ENCODE measurements around the gene SKIDA1. TPM values are rescaled to one million over a fixed set of nuclear protein-coding genes. Genes with fewer than 3 reads are reported as not detected.

SKIDA1 gene
- total RNA-seq, 1 experiment from 2014 or later, result 0.34 TPM

DNA sequence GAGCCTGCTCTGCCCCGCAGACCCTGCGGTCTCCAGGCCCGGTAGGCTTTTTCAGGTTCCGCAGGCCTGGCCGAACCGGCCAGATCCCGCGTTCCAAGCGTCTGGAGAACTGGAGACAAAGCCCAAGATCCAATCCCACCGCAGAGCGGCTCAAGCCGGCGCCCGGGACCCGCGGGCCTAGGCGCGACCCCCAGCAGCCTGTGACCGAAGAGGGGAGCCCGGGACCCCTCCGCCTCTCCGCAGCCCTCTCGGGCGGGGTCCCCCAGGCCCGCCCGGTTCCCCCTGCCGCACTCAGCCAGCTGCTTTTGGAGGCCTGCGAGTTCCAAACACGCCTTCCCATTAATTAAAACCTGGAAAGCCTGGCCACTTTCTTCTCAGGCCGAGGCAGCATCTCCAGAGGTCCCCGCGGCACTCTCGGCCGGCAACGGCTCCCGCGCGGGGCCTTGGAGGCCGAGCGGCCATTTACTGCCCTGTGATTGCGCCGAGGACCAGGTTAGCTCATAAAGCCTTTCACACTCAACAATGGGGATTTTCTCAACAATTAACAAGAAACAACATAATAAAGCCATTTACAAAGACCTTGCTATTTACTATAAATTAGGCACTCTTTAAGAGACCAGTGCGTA lies 16.7 kb downstream of the SKIDA1 start:
- Histone ChIP-seq H3K4me1 (ENCODE audit: control insufficient read depth in 1 of 2, insufficient read depth in 2 of 2, low read length in 2 of 2) (no peaks in the 10 kb centered on the region), H3K79me2 (ENCODE audit: insufficient read depth, low read length) (no peaks in the 10 kb centered on the region), H2AFZ (ENCODE audit: low read depth, low read length, poor library complexity, severe bottlenecking) (no peak overlapping the region), H3K9me3 (ENCODE audit: control insufficient read depth in 1 of 2, insufficient read depth in 1 of 2, low read depth in 1 of 2, low read length in 2 of 2) (no peaks in the 10 kb centered on the region), H3K9ac (ENCODE audit: low read length) (no peak overlapping the region), H3K4me3 (replicated peaks in 1 of 2; ENCODE audit: low read depth in 1 of 2, low read length in 2 of 2) (no peak overlapping the region), H3K9me2 (ENCODE audit: insufficient read depth) (no peaks in the 10 kb centered on the region), H3K27me3 (ENCODE audit: insufficient read depth, low read length) (no peaks in the 10 kb centered on the region), H4K20me1 (ENCODE audit: insufficient read depth) (no peaks in the 10 kb centered on the region), H3K36me3 (ENCODE audit: control insufficient read depth in 1 of 2, insufficient read depth in 2 of 2, low read length in 2 of 2) (no peaks in the 10 kb centered on the region), H3K4me2 (ENCODE audit: low read length) (no peak overlapping the region), H3K27ac (ENCODE audit: low read depth, low read length) (no peak overlapping the region)
- CTCF ChIA-PET, result no interaction called here
- intact Hi-C loops (cut with micrococcal nuclease), result no loop called here
- RAD21 ChIA-PET (ENCODE audit: low non-redundant PET in 1 of 2, low total read pairs in 2 of 2, uncharacterized antibody in 2 of 2, unreplicated experiment in 2 of 2), result no interaction called here
- no peak for ATAC-seq
- TF ChIP-seq, protein P1, sequence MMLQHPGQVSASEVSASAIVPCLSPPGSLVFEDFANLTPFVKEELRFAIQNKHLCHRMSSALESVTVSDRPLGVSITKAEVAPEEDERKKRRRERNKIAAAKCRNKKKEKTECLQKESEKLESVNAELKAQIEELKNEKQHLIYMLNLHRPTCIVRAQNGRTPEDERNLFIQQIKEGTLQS (IDR thresholded peaks at IDR 0.05), result no peak
- TF ChIP-seq ZFX (IDR thresholded peaks at IDR 0.05), result no peak
- TF ChIP-seq RAD21 (IDR thresholded peaks at IDR 0.05; ENCODE audit: low read depth), result no peak
- TF ChIP-seq YY1 (IDR thresholded peaks at IDR 0.05; ENCODE audit: extremely low read depth, insufficient replicate concordance, low read depth, low read length), result no peak
- TF ChIP-seq FOSL1 (IDR thresholded peaks at IDR 0.05; ENCODE audit: low read depth), result no peak
- TF ChIP-seq SRF (IDR thresholded peaks at IDR 0.05; ENCODE audit: low read depth), result no peak
- TF ChIP-seq SP1 (IDR thresholded peaks at IDR 0.05; ENCODE audit: low read depth), result no peak
- no peak for DNase-seq (ENCODE audit: low read depth, low spot score)
- POLR2A ChIA-PET, result no interaction called here
- no TSS peak for BruUV-seq (replicated peaks)

DNA sequence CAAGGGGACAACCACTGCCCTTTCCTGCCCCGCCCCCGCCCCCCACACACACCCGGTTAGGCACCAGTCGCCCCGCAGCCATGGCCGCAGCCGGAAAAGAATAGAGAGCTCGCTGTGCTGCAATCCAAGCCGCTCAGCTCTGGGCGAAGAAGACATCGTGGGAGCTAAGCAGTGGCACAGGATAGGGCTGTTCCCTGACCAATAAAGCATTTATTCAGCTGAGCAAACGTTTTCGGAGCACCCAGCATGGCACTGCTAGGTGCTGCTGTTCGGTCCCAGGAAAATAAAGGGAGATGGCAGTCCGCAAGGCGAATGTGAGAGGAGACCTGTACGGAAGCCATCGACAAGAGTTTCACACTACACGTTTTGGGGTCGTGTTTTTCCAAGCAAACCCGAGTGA lies 18.3 kb downstream of the SKIDA1 start:
- H3K9ac ChIP-seq (ENCODE audit: low read length), result no peak overlapping the region
- no TSS peak for BruUV-seq (replicated peaks)
- H3K9me3 ChIP-seq (ENCODE audit: control insufficient read depth in 1 of 2, insufficient read depth in 1 of 2, low read depth in 1 of 2, low read length in 2 of 2), result no peaks in the 10 kb centered on the region
- DNase-seq (ENCODE audit: low read depth, low spot score) (no peak), ATAC-seq (no peak)
- H3K4me3 ChIP-seq (replicated peaks in 1 of 2; ENCODE audit: low read depth in 1 of 2, low read length in 2 of 2), result no peak overlapping the region
- no peaks in the 10 kb centered on the region for H3K4me1 ChIP-seq (ENCODE audit: control insufficient read depth in 1 of 2, insufficient read depth in 2 of 2, low read length in 2 of 2)
- H3K27ac ChIP-seq (ENCODE audit: low read depth, low read length), result no peak overlapping the region
- POLR2A ChIA-PET, result interaction anchor here (0.6 kb wide), 1 partner anchor 25 kb away, joined by 4 read pairs; no protein-coding TSS in a partner anchor
- RAD21 ChIA-PET (ENCODE audit: low non-redundant PET in 1 of 2, low total read pairs in 2 of 2, uncharacterized antibody in 2 of 2, unreplicated experiment in 2 of 2), result no interaction called here
- no peak for TF ChIP-seq SIN3A (IDR thresholded peaks at IDR 0.05; ENCODE audit: low read depth)
- no peak for TF ChIP-seq EZH2phosphoT487 (IDR thresholded peaks at IDR 0.05; ENCODE audit: borderline replicate concordance)
- no peak for TF ChIP-seq ELF1 (IDR thresholded peaks at IDR 0.05; ENCODE audit: borderline replicate concordance, low read depth)
- TF ChIP-seq ZNF274 (IDR thresholded peaks at IDR 0.05; ENCODE audit: low read depth, low read length), result no peak
- TF ChIP-seq POLR2AphosphoS5 (IDR thresholded peaks at IDR 0.05; ENCODE audit: low read depth, low read length), result no peak
- TF ChIP-seq, protein P2, sequence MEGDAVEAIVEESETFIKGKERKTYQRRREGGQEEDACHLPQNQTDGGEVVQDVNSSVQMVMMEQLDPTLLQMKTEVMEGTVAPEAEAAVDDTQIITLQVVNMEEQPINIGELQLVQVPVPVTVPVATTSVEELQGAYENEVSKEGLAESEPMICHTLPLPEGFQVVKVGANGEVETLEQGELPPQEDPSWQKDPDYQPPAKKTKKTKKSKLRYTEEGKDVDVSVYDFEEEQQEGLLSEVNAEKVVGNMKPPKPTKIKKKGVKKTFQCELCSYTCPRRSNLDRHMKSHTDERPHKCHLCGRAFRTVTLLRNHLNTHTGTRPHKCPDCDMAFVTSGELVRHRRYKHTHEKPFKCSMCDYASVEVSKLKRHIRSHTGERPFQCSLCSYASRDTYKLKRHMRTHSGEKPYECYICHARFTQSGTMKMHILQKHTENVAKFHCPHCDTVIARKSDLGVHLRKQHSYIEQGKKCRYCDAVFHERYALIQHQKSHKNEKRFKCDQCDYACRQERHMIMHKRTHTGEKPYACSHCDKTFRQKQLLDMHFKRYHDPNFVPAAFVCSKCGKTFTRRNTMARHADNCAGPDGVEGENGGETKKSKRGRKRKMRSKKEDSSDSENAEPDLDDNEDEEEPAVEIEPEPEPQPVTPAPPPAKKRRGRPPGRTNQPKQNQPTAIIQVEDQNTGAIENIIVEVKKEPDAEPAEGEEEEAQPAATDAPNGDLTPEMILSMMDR (IDR thresholded peaks at IDR 0.05 in 2 of 3, conservative IDR thresholded peaks at IDR 0.05 in 1 of 3; ENCODE audit: borderline replicate concordance in 1 of 3, insufficient read depth in 1 of 3, low read depth in 2 of 3, low read length in 2 of 3), result no peak
- TF ChIP-seq CEBPB (IDR thresholded peaks at IDR 0.05; ENCODE audit: low read depth), result no peak
- no peaks in the 10 kb centered on the region for H3K36me3 ChIP-seq (ENCODE audit: control insufficient read depth in 1 of 2, insufficient read depth in 2 of 2, low read length in 2 of 2)
- no peaks in the 10 kb centered on the region for H3K9me2 ChIP-seq (ENCODE audit: insufficient read depth)
- H4K20me1 ChIP-seq (ENCODE audit: insufficient read depth), result no peaks in the 10 kb centered on the region
- no peaks in the 10 kb centered on the region for H3K27me3 ChIP-seq (ENCODE audit: insufficient read depth, low read length)
- H3K79me2 ChIP-seq (ENCODE audit: insufficient read depth, low read length), result no peaks in the 10 kb centered on the region
- CTCF ChIA-PET, result no interaction called here
- H2AFZ ChIP-seq (ENCODE audit: low read depth, low read length, poor library complexity, severe bottlenecking), result no peak overlapping the region
- H3K4me2 ChIP-seq (ENCODE audit: low read length), result no peak overlapping the region
- intact Hi-C loops (cut with micrococcal nuclease), result no loop called here
